A549 (cell line): Measurements from ENCODE around the gene PLEKHA5. TPM values are rescaled to one million over a fixed set of nuclear protein-coding genes. Genes with fewer than 3 reads are reported as not detected.

ENCODE experiments used
- ATAC-seq, 2 experiments: fragments of 200-7000 bp in 1 of 2; fragments of >200 bp in 1 of 2; cut with Nextera tagmentation in 1 of 2; cut with Tn5 transposase in 1 of 2; 3 replicates each; pipeline versions ENCODE4 v1.8.0 to v1.9.1; 2018 to 2020; ENCODE audit warnings: mild to moderate bottlenecking in 1 of 2, moderate library complexity in 1 of 2
- CTCF ChIA-PET: fragments of 300-600 bp; sonication (Branson Sonifier 250); formaldehyde crosslinking; extraction: SDS; loops from one replicate; lab custom pipeline; 2021; ENCODE audit warnings: antibody characterized with exemption, inconsistent platforms; lab: Yijun Ruan, JAX
- POLR2A ChIA-PET: fragments of 350-600 bp; formaldehyde crosslinking; extraction: SDS; loops from one replicate; lab custom pipeline; 2021; ENCODE audit warnings: antibody characterized with exemption, inconsistent platforms; lab: Yijun Ruan, JAX
- DNase-seq, 2 experiments: peaks; one replicate each; pipeline versions ENCODE4 v3.0.0 to v3.0.0-alpha.2; 2011 to 2016; ENCODE audit warnings: low read depth in 1 of 2, low spot score in 1 of 2
- FAIRE-seq: peaks from 2 replicates; lab custom pipeline; 2011; peaks lifted over from hg19 to GRCh38; lab: Jason Lieb, UNC
- H3K27ac ChIP-seq, 2 experiments: fragments of >200 bp; sonication (Bioruptor Twin); formaldehyde crosslinking; 3 replicates each; pipeline ENCODE4 v1.5.1; 2016 to 2017
- H3K4me1 ChIP-seq: fragments of >200 bp; sonication (Bioruptor Twin); formaldehyde crosslinking; 3 replicates; pipeline ENCODE4 v1.6.1; 2016
- H3K4me2 ChIP-seq: fragments of >200 bp; sonication (Bioruptor Twin); formaldehyde crosslinking; 3 replicates; pipeline ENCODE4 v1.6.1; 2016
- H3K4me3 ChIP-seq: fragments of >200 bp; sonication (Bioruptor Twin); formaldehyde crosslinking; 3 replicates; pipeline ENCODE4 v1.5.1; 2016
- H3K9me3 ChIP-seq: fragments of >200 bp; sonication (Bioruptor Twin); formaldehyde crosslinking; 3 replicates; pipeline ENCODE4 v1.6.1; 2016
- BCL3 ChIP-seq: fragments of >200 bp; sonication (Bioruptor Twin); formaldehyde crosslinking; IDR thresholded peaks from 3 replicates; pipeline ENCODE4 v1.6.1; 2016
- BHLHE40 ChIP-seq: IDR thresholded peaks from 2 replicates; pipeline ENCODE4 v1.6.1; 2012; ENCODE audit warnings: low read depth, low read length, inconsistent platforms
- CEBPB ChIP-seq, 2 experiments: fragments of >200 bp in 1 of 2; sonication (Bioruptor Twin) in 1 of 2; formaldehyde crosslinking in 1 of 2; IDR thresholded peaks; 2 replicates each; pipeline ENCODE4 v1.6.1; 2012 to 2016
- CHD2 ChIP-seq: fragments of 150-350 bp; IDR thresholded peaks from 2 replicates; pipeline ENCODE4 v1.6.1; 2014; ENCODE audit warnings: low read length; ENCODE audit not compliant: partially characterized antibody
- E2F6 ChIP-seq: IDR thresholded peaks from 2 replicates; pipeline ENCODE4 v1.6.1; 2012; ENCODE audit warnings: low read depth, borderline replicate concordance
- EP300 ChIP-seq, 2 experiments: fragments of >200 bp; sonication (Bioruptor Twin); formaldehyde crosslinking; IDR thresholded peaks; 2 replicates in 1 of 2; 3 replicates in 1 of 2; pipeline ENCODE4 v1.6.1; 2016 to 2017
- FOXS1 ChIP-seq: fragments of 250-450 bp; sonication (Bioruptor Pico); IDR thresholded peaks from 2 replicates; pipeline ENCODE4 v1.5.0; 2020; ENCODE audit warnings: mild to moderate bottlenecking, moderate library complexity
- HEYL ChIP-seq: fragments of 250-450 bp; sonication (Bioruptor Pico); IDR thresholded peaks from 2 replicates; pipeline ENCODE4 v1.8.0; 2021; ENCODE audit warnings: mild to moderate bottlenecking, moderate library complexity
- KDM5A ChIP-seq: fragments of 200-600 bp; sonication (generic); IDR thresholded peaks from 2 replicates; pipeline ENCODE4 v1.6.1; 2016; ENCODE audit warnings: antibody characterized with exemption, mild to moderate bottlenecking
- MAFK ChIP-seq: fragments of 450-650 bp; IDR thresholded peaks from 2 replicates; pipeline ENCODE4 v1.6.1; 2014; ENCODE audit not compliant: partially characterized antibody
- NFE2L2 ChIP-seq: fragments of 150-350 bp; conservative IDR thresholded peaks from 2 replicates; pipeline ENCODE4 v1.6.1; 2014; ENCODE audit warnings: low read length
- NPAS2 ChIP-seq: fragments of 250-450 bp; sonication (Bioruptor Pico); IDR thresholded peaks from 2 replicates; pipeline ENCODE4 v1.8.0; 2022; ENCODE audit warnings: mild to moderate bottlenecking, moderate library complexity, borderline replicate concordance
- RAD21 ChIP-seq, 2 experiments: fragments of >200 bp in 1 of 2; sonication (Bioruptor Twin) in 1 of 2; formaldehyde crosslinking in 1 of 2; IDR thresholded peaks in 1 of 2; conservative IDR thresholded peaks in 1 of 2; 2 replicates in 1 of 2; 3 replicates in 1 of 2; pipeline ENCODE4 v1.6.1; 2012 to 2018; ENCODE audit warnings: inconsistent platforms in 1 of 2
- RARB ChIP-seq: fragments of 250-450 bp; sonication (Bioruptor Pico); IDR thresholded peaks from 2 replicates; pipeline ENCODE4 v1.8.0; 2021; ENCODE audit warnings: mild to moderate bottlenecking, moderate library complexity
- RNF2 ChIP-seq: fragments of 200-600 bp; sonication (generic); IDR thresholded peaks from 2 replicates; pipeline ENCODE4 v1.6.1; 2016; ENCODE audit warnings: low read depth, mild to moderate bottlenecking, antibody characterized with exemption, moderate library complexity, borderline replicate concordance
- SMC3 ChIP-seq: fragments of >200 bp; sonication (Bioruptor Twin); formaldehyde crosslinking; IDR thresholded peaks from 3 replicates; pipeline ENCODE4 v1.6.1; 2018; ENCODE audit warnings: inconsistent platforms
- TP53 ChIP-seq: fragments of 250-450 bp; sonication (Bioruptor Pico); IDR thresholded peaks from 2 replicates; pipeline ENCODE4 v1.5.0; 2021; ENCODE audit warnings: mild to moderate bottlenecking, moderate library complexity
- ZC3H11A ChIP-seq: fragments of 450-650 bp; IDR thresholded peaks from 2 replicates; pipeline ENCODE4 v1.6.1; 2014; ENCODE audit warnings: antibody characterized with exemption, mild to moderate bottlenecking
- ZFP36 ChIP-seq: fragments of 450-650 bp; IDR thresholded peaks from 2 replicates; pipeline ENCODE4 v1.6.1; 2014; ENCODE audit warnings: borderline replicate concordance; ENCODE audit not compliant: partially characterized antibody
- ZSCAN20 ChIP-seq: fragments of 250-450 bp; sonication (Bioruptor Pico); IDR thresholded peaks from 2 replicates; pipeline ENCODE4 v1.8.0; 2022; ENCODE audit warnings: mild to moderate bottlenecking, moderate library complexity
- WGBS: methylation state at CpG from one replicate; pipeline ENCODE4 v1.1.6; 2017; ENCODE audit errors: missing lambda C conversion rate; 5-methylcytosine and 5-hydroxymethylcytosine counted together
- polyA plus RNA-seq, 4 experiments: library from polyadenylated mRNA; depleted of rRNA in 3 of 4; stranded (reverse); fragments of >200 nt; fragmentation: RNase III in 1 of 4; extraction: RNeasy Plus Mini Kit Qiagen cat#74134 plus additional on column Dnase treatment in 1 of 4; gene quantifications; 2 replicates in 3 of 4; 3 replicates in 1 of 4; pipeline ENCODE4 v1.2.3, GENCODE V29; 2011 to 2017
- TF ChIP-seq, protein P1 (sequence below): fragments of 250-450 bp; sonication (Bioruptor Pico); IDR thresholded peaks from 2 replicates; pipeline ENCODE4 v1.5.0; 2020; ENCODE audit warnings: low read depth, mild to moderate bottlenecking, moderate library complexity
- TF ChIP-seq, protein P2 (sequence below): fragments of >200 bp; sonication (Bioruptor Twin); formaldehyde crosslinking; IDR thresholded peaks from 3 replicates; pipeline ENCODE4 v1.5.1; 2016

Gene PLEKHA5
- polyA plus RNA-seq, 2 of the 4 experiments (the other 2 are of a cell fraction), result 7.6 to 13.2 TPM

GRCh38 chr12:19179986-19180385, 50.5 kb downstream of the PLEKHA5 start (continued):
- no peak for TF ChIP-seq ZFP36
- TF ChIP-seq TP53 (CRISPR knock-in tag), result no peak
- no peak for TF ChIP-seq BHLHE40
- no peak for TF ChIP-seq E2F6
- no peak for TF ChIP-seq KDM5A
- no peak for TF ChIP-seq BCL3
- TF ChIP-seq SMC3, result no peak

- DNase-seq (no peak), FAIRE-seq (no peak)
These were observed 52.3 kb downstream of the PLEKHA5 start for GRCh38 chr12:19181666-19182426.

GRCh38 chr12:19183121-19183838, 53.7 kb downstream of the PLEKHA5 start:
- H3K4me1 ChIP-seq, result no peaks in the 10 kb centered on the region
- H3K9me3 ChIP-seq, result no peaks in the 10 kb centered on the region
- ChIA-PET POLR2A (no interaction called here), CTCF (interaction anchor here (1.4 kb wide), 1 partner anchor 40 kb away, joined by 4 read pairs; no protein-coding TSS in a partner anchor)
- FAIRE-seq (no peak), ATAC-seq (no peak), DNase-seq (peak in 1 of 2 experiments; percentile 30)
- 85% methylated on average over 5 of the region's 5 CpGs for WGBS
- no peak overlapping the region for H3K27ac ChIP-seq
- H3K4me2 ChIP-seq, result no peak overlapping the region
- TF ChIP-seq RNF2 (no peak), SMC3 (0 out of 3 replicates have a peak, but pooled peaks have one; percentile 13)
- TF ChIP-seq, protein P1, sequence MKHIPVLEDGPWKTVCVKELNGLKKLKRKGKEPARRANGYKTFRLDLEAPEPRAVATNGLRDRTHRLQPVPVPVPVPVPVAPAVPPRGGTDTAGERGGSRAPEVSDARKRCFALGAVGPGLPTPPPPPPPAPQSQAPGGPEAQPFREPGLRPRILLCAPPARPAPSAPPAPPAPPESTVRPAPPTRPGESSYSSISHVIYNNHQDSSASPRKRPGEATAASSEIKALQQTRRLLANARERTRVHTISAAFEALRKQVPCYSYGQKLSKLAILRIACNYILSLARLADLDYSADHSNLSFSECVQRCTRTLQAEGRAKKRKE (CRISPR knock-in tag), result no peak
- no peak overlapping the region for H3K4me3 ChIP-seq

More at GRCh38 chr12:19181666-19182426, 52.3 kb downstream of the PLEKHA5 start:
- Histone ChIP-seq H3K27ac (no peak overlapping the region), H3K4me2 (no peak overlapping the region), H3K4me3 (no peak overlapping the region), H3K9me3 (no peaks in the 10 kb centered on the region), H3K4me1 (no peaks in the 10 kb centered on the region)
- WGBS, result 77% methylated on average over 8 of the region's 8 CpGs
- TF ChIP-seq FOXS1 (CRISPR knock-in tag), result no peak
- TF ChIP-seq, protein P2, sequence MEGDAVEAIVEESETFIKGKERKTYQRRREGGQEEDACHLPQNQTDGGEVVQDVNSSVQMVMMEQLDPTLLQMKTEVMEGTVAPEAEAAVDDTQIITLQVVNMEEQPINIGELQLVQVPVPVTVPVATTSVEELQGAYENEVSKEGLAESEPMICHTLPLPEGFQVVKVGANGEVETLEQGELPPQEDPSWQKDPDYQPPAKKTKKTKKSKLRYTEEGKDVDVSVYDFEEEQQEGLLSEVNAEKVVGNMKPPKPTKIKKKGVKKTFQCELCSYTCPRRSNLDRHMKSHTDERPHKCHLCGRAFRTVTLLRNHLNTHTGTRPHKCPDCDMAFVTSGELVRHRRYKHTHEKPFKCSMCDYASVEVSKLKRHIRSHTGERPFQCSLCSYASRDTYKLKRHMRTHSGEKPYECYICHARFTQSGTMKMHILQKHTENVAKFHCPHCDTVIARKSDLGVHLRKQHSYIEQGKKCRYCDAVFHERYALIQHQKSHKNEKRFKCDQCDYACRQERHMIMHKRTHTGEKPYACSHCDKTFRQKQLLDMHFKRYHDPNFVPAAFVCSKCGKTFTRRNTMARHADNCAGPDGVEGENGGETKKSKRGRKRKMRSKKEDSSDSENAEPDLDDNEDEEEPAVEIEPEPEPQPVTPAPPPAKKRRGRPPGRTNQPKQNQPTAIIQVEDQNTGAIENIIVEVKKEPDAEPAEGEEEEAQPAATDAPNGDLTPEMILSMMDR, result peak; percentile 45
- TF ChIP-seq SMC3, result peak; percentile 47
- TF ChIP-seq NFE2L2, result no peak
- no peak for TF ChIP-seq ZSCAN20 (CRISPR knock-in tag)
- no peak for TF ChIP-seq CHD2
- no peak for TF ChIP-seq NPAS2
- TF ChIP-seq RARB (CRISPR knock-in tag), result no peak
- peak; percentile 52 for TF ChIP-seq MAFK
- no peak for TF ChIP-seq HEYL (CRISPR knock-in tag)
- no peak for TF ChIP-seq CEBPB (IDR thresholded peaks at IDR 0.05)
- peak; percentile 47 to 53 for TF ChIP-seq RAD21 (conservative IDR thresholded peaks at IDR 0.05 in 1 of 2, IDR thresholded peaks at IDR 0.05 in 1 of 2)
- TF ChIP-seq EP300 (IDR thresholded peaks at IDR 0.05), result no peak
- TF ChIP-seq ZC3H11A, result no peak
- ChIA-PET POLR2A (no interaction called here), CTCF (interaction anchor here (0.9 to 1.3 kb wide), 4 partner anchors 9 to 461 kb away, joined by 3 to 4 read pairs (median 3); no protein-coding TSS in a partner anchor)
- ATAC-seq, result no peak
